Heart left ventricle (tissue), 16 donors: ENCODE data around the gene SUSD1. TPM values are rescaled to one million over a fixed set of nuclear protein-coding genes. Genes with fewer than 3 reads are reported as not detected.

Experiments used
- ATAC-seq, 4 donors: fragments of 200-7000 bp; cut with Tn5 transposase; one replicate each; pipeline ENCODE4 v1.9.1; 2020 to 2022; ENCODE audit warnings: moderate library complexity in 4 of 4, mild to moderate bottlenecking in 3 of 4, moderate number of reproducible peaks in 1 of 4
- DNase-seq, 5 donors: peaks; one replicate each; pipeline ENCODE4 v3.0.0-alpha.2; 2020
- H3K27ac ChIP-seq, 12 donors: fragments of 200-600 bp; sonication (generic) in 4 of 12; one replicate each; pipeline versions ENCODE4 v1.5.0 to v1.8.0; 2016 to 2022; ENCODE audit warnings: mild to moderate bottlenecking in 2 of 12
- H3K27me3 ChIP-seq, 9 donors: fragments of 200-600 bp; sonication (generic) in 2 of 9; one replicate each; pipeline versions ENCODE4 v1.5.1 to v1.8.0; 2016 to 2022; ENCODE audit warnings: mild to moderate bottlenecking in 3 of 9
- H3K36me3 ChIP-seq, 9 donors: fragments of 200-600 bp; sonication (generic) in 2 of 9; one replicate each; pipeline versions ENCODE4 v1.5.0 to v1.8.0; 2018 to 2022; ENCODE audit warnings: mild to moderate bottlenecking in 2 of 9
- H3K4me1 ChIP-seq, 12 donors: fragments of 200-600 bp; sonication (generic) in 4 of 12; one replicate each; pipeline versions ENCODE4 v1.5.0 to v1.8.0; 2016 to 2022; ENCODE audit warnings: mild to moderate bottlenecking in 3 of 12
- H3K4me3 ChIP-seq, 12 donors: fragments of 200-600 bp; sonication (generic) in 4 of 12; one replicate each; pipeline versions ENCODE4 v1.5.0 to v1.8.0; 2017 to 2022; ENCODE audit warnings: mild to moderate bottlenecking in 9 of 12, moderate library complexity in 4 of 12
- H3K9me3 ChIP-seq, 12 donors: fragments of 200-600 bp; sonication (generic) in 4 of 12; one replicate each; pipeline versions ENCODE4 v1.5.0 to v1.8.0; 2016 to 2022; ENCODE audit warnings: mild to moderate bottlenecking in 1 of 12
- POLR2A ChIP-seq, 2 donors: fragments of 450-650 bp; IDR thresholded peaks; one replicate each; pipeline ENCODE4 v1.6.1; 2017; ENCODE audit warnings: antibody characterized with exemption in 2 of 2, mild to moderate bottlenecking in 2 of 2, moderate library complexity in 2 of 2
- WGBS, 4 donors: extraction: QIAGEN DNeasy Blood & Tissue Kit in 2 of 4; methylation state at CpG; one replicate each; pipeline versions ENCODE4 v1.1.5 to v1.1.7; 2013 to 2018; 5-methylcytosine and 5-hydroxymethylcytosine counted together
- intact Hi-C, 10 donors: fragments of 100-400 bp; cut with DNase I; formaldehyde crosslinking; loops; one replicate each; pipeline versions ENCODE4 v1.11.1 to v1.14.2; 2022
- polyA plus RNA-seq, 2 donors: library from polyadenylated mRNA; stranded (reverse); fragments of 200-250 nt; gene quantifications; one replicate each; pipeline ENCODE4 v1.2.3, GENCODE V29; 2013
- total RNA-seq, 9 donors: library from RNA; depleted of rRNA in 2 of 9; stranded (reverse); fragments of >200 nt in 2 of 9; fragmentation: NEBNext Ultra II Directional in 3 of 9; extraction: Animal tissue kit (Norgen Biotek cat#: 25700) in 3 of 9; gene quantifications; one replicate each; pipeline versions ENCODE4 v1.1.0 to v1.2.4, GENCODE V29; 2016 to 2023
- TF ChIP-seq, protein P1 (sequence below), 12 donors: fragments of 200-600 bp; sonication (generic) in 4 of 12; IDR thresholded peaks; one replicate each; pipeline versions ENCODE4 v1.5.0 to v1.8.0; 2018 to 2022; ENCODE audit warnings: antibody characterized with exemption in 12 of 12, mild to moderate bottlenecking in 5 of 12
- donor health status: ischemic (EF 13 %, LVEDD 7.1; RV severe dilation, severe dysfunction).
- donor health status: healthy with polysubstance abuse.
- donor health status: DM: no; HTN: yes; CAD: no.
- donor health status: DM: no; HTN: no; CAD: no.
- donor health status: ischemic (EF 25% LVEDD 6.9; RV normal size, moderate dysfunction).
- donor health status: ischemic (EF 25% LVEDD 5.7; RV mildly dilated, moderate dysfunction).
- donor health status: healthy.
- donor health status: DM: yes; HTN: yes; CAD: no.
- donor health status: ischemic (EF 35%, LVEDD 5.7; RV mildly dilated, moderate dysfunction).
- donor health status: nonischemic (EF 11% LVEDD 7.7; RV severe dilation, severe dysfunction).
- donor health status: DM: yes; HTN: yes; CAD: no.
- donor health status: PGD.
- donor health status: ischemic (EF 29% LVEDD 5.4; RV normal size, mild dysfunction).
- donor health status: nonischemic (EF 23%, LVEDD 6.1; RV moderate dilation, normal function).

The SUSD1 gene
- total and polyA plus RNA-seq, 11 donors: 1.0 to 22.7 (median 6.0) TPM

DNA sequence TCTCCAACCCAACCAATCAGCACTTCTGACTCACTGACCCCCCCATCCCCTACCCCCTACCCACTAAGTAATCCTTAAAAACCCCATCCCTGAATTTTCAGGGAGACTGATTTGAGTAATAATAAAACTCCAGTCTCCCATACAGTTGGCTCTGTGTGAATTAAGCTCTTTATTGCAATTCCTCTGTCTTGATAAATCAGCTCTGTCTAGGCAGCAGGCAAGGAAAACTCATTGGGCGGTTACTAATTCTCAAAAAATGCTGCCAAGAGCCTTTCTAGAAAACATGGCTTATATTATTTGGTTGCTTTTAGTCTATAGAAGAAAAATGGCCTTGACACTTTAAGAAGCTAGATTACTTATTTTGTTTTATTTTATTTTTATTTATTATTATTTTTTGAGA, 131.7 kb downstream of the SUSD1 start:
- H3K4me3 ChIP-seq: no peak overlapping the region
- intact Hi-C loops: no loop called here
- H3K27me3 ChIP-seq: no peaks in the 10 kb centered on the region
- peaks cover 0 to 11% (median 0%) of the 10 kb centered on the region in 9 donors for H3K36me3 ChIP-seq
- peaks cover 0 to 5% (median 0%) of the 10 kb centered on the region in 12 donors for H3K9me3 ChIP-seq
- WGBS, 4 donors: 84 to 100% (median 92%) methylated on average over 1 of the region's 1 CpG
- ATAC-seq (no peak), DNase-seq (no peak)
- no peak for TF ChIP-seq POLR2A (IDR thresholded peaks at IDR 0.05)
- TF ChIP-seq, protein P1, sequence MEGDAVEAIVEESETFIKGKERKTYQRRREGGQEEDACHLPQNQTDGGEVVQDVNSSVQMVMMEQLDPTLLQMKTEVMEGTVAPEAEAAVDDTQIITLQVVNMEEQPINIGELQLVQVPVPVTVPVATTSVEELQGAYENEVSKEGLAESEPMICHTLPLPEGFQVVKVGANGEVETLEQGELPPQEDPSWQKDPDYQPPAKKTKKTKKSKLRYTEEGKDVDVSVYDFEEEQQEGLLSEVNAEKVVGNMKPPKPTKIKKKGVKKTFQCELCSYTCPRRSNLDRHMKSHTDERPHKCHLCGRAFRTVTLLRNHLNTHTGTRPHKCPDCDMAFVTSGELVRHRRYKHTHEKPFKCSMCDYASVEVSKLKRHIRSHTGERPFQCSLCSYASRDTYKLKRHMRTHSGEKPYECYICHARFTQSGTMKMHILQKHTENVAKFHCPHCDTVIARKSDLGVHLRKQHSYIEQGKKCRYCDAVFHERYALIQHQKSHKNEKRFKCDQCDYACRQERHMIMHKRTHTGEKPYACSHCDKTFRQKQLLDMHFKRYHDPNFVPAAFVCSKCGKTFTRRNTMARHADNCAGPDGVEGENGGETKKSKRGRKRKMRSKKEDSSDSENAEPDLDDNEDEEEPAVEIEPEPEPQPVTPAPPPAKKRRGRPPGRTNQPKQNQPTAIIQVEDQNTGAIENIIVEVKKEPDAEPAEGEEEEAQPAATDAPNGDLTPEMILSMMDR (IDR thresholded peaks at IDR 0.05): no peak
- peaks cover 0 to 12% (median 0%) of the 10 kb centered on the region in 12 donors for H3K4me1 ChIP-seq
- no peak overlapping the region for H3K27ac ChIP-seq

DNA sequence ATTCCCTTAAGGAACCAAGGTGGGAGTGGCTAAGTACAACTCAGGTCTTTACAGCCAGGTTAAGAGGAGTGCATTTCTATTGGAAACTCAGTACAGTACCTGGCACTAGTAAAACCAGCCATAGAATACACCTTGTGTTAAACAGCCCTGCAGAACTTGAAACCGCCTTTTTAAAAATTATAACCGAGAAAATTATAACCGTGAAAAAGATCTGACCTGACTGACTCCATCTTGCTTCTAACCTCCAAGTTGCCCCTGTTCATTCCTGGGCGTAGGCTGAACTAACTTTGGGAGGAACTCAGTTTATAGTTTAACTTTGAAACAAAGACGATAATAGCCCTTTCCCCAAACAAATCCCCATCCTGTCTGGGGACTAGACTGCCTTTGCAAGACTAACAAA, 132.3 kb downstream of the SUSD1 start:
- H3K36me3 ChIP-seq: peaks cover 0 to 11% (median 0%) of the 10 kb centered on the region in 9 donors
- peaks cover 0 to 14% (median 0%) of the 10 kb centered on the region in 12 donors for H3K4me1 ChIP-seq

DNA sequence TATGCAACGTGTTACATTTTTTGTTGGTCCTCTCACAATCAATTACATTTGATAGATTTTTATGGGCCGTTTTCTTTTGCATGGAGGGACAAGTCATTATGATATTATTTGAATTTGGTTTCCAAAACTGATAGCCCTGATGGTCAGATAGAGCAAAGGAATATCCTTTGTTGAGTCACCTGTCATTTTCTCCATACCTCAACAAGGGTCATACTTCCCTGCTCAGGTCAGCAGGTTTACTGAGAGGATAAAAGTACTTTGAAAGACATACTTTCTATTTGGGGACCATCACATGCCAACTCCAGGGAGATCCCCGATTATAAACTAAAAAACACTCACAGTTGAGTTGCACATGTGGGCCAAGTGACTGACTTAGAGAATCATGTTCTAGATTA, 132.9 kb downstream of the SUSD1 start:
- no peak for DNase-seq
- intact Hi-C loops: no loop called here
- Histone ChIP-seq H3K27me3 (no peaks in the 10 kb centered on the region), H3K4me3 (no peak overlapping the region), H3K36me3 (peaks cover 0 to 11% (median 0%) of the 10 kb centered on the region in 9 donors), H3K27ac (peak overlapping the region in 1 of 12 donors; percentile 38), H3K4me1 (peaks cover 0 to 12% (median 0%) of the 10 kb centered on the region in 12 donors), H3K9me3 (no peaks in the 10 kb centered on the region)
- ATAC-seq: no peak
- 74 to 81% (median 78%) methylated on average over 3 of the region's 3 CpGs for WGBS, 4 donors
- no peak for TF ChIP-seq POLR2A (IDR thresholded peaks at IDR 0.05)
- TF ChIP-seq, protein P1 (IDR thresholded peaks at IDR 0.05): no peak

More for the DNA sequence above, 132.3 kb downstream of the SUSD1 start:
- H3K9me3 ChIP-seq: peaks cover 0 to 4% (median 0%) of the 10 kb centered on the region in 12 donors
- intact Hi-C loops: no loop called here
- no peak for ATAC-seq
- TF ChIP-seq POLR2A (IDR thresholded peaks at IDR 0.05): no peak
- TF ChIP-seq, protein P1 (IDR thresholded peaks at IDR 0.05): no peak
- no peak for DNase-seq
- no peak overlapping the region for H3K27ac ChIP-seq
- no peaks in the 10 kb centered on the region for H3K27me3 ChIP-seq
- no peak overlapping the region for H3K4me3 ChIP-seq
- 90 to 99% (median 92%) methylated on average over 5 of the region's 5 CpGs for WGBS, 4 donors

DNA sequence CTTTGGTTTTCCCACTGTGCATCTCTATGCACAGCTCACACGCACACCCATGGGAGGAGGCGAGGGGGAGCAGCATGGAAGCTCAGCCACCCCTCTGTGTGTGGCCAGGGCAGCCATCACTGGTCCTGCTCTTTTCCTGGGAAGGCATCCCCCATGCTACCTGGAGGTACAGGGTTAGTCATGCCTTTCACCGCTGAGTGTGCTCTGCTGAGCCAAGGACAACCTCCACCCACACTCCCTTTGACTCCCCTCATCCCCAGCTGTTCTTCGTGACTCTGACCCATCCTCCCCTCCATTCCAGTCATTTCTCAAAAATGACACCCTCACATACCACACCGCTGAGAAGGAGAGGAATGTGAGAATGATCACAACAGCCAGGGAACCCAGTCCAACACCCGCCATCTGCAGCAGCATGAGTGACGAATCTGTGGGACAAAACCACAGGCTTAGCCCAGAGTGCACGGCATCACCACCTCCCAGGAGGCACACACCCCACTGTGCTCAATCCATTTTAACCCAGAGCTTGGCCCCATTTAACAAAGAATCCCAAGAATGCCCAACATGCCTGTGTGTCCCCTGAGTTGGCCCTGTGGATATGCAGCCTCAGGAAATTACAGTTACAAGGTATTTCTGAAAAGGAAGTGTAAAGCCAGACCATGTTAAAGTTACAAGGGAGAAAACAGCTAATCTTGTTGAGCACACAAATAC, 133.4 kb downstream of the SUSD1 start:
- TF ChIP-seq, protein P1 (IDR thresholded peaks at IDR 0.05): no peak
- Histone ChIP-seq H3K4me3 (no peak overlapping the region), H3K27me3 (no peaks in the 10 kb centered on the region), H3K9me3 (no peaks in the 10 kb centered on the region), H3K36me3 (peaks cover 0 to 11% (median 0%) of the 10 kb centered on the region in 9 donors), H3K27ac (peak overlapping the region in 2 of 12 donors; percentile 38 to 41), H3K4me1 (peaks cover 0 to 16% (median 0%) of the 10 kb centered on the region in 12 donors)
- ATAC-seq (peak; percentile 63 to 97 (median 91)), DNase-seq (peak in 3 of 5 donors; percentile 40 to 77 (median 46))
- intact Hi-C loops: no loop called here
- WGBS, 4 donors: 57 to 73% (median 64%) methylated on average over 8 of the region's 8 CpGs
